ENCODE results near the gene NRP1. TPM values are rescaled to one million over a fixed set of nuclear protein-coding genes. Genes with fewer than 3 reads are reported as not detected.

NRP1 gene
- total RNA-seq, 1 experiment from 2014 or later = 12.2 TPM

GRCh38 chr10:33293531-33294170, 40.8 kb downstream of the NRP1 start:
- DNase-seq (ENCODE audit: extremely low read depth, low read depth) = no peak

GRCh38 chr10:33293076-33293475, 41.4 kb downstream of the NRP1 start:
- DNase-seq (ENCODE audit: extremely low read depth, low read depth) = no peak

DNA sequence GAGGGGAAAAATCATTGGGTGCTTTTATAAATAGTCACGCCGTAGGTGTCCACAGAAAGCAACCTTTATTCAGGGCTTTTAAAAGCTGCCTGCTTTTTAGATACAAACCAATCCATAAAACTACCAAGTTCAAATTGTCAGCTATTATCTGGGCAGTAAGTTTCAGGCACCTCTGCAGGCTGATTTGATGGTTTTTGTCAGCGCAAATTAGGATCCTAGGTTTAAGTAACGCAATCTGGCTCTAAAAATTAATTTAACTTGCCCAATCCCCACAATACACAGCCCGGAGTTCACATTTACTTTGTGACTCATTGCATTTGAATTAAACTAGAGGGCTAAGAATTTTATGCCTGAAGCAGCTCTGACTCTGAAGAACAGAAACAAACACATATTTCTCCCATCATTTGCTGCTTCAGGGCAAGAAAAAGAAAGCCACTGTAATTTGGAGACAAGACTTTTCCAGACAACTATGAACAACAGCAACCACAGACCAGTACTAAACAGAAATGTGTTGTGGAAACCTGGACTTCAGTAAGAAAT, 43.3 kb downstream of the NRP1 start:
- DNase-seq (ENCODE audit: extremely low read depth, low read depth) = no peak

GRCh38 chr10:33290321-33291052, 44.0 kb downstream of the NRP1 start:
- DNase-seq (ENCODE audit: extremely low read depth, low read depth) = no peak

GRCh38 chr10:33289776-33290175, 44.7 kb downstream of the NRP1 start:
- DNase-seq (ENCODE audit: extremely low read depth, low read depth) = no peak

GRCh38 chr10:33288127-33288526, 46.3 kb downstream of the NRP1 start:
- no peak for DNase-seq (ENCODE audit: extremely low read depth, low read depth)

- DNase-seq (ENCODE audit: extremely low read depth, low read depth) = no peak
Measured at GRCh38 chr10:33287112-33287511, 47.4 kb downstream of the NRP1 start.

- no peak for DNase-seq (ENCODE audit: extremely low read depth, low read depth)
Measured at GRCh38 chr10:33286157-33286934, 48.1 kb downstream of the NRP1 start.

GRCh38 chr10:33284945-33285344, 49.5 kb downstream of the NRP1 start:
- DNase-seq (ENCODE audit: extremely low read depth, low read depth) = no peak

DNA sequence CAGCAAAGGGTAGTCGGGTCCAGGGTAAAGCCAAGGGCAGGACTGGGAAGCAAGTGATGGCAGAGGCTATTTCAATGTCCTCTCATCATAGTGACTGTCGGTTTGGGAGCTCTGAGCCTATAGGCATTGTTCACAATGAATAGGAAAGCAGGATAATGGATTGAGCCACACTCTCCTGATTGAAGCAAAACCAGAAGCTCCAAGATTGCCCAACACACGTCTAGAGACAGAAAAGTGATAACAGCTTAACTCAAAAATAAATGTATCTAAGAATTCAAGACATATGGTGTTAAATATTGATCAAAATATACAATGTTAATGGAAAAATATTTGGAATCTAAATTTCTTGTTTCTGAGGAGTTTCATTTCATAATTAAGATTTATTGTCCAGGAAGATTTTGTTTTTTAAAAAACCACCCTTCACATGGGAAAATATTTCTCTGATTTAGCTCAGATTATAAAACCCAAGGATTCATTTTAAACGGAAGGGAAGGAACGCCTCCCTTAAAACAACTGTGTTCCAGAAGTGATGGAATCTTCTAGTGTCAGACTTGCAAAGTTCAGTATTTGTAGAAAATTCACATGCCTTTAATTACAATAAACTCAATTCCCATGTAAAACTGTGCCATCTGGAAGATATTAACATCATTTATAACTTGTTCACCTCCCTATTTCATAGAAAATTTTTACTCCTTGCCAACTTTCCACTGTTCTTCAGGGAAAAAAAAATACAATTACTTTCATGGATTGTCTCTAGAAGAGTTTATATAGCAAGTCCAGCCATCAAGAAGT, 54.5 kb downstream of the NRP1 start:
- no peak for DNase-seq (ENCODE audit: extremely low read depth, low read depth)

GRCh38 chr10:33279276-33279675, 55.2 kb downstream of the NRP1 start:
- DNase-seq (ENCODE audit: extremely low read depth, low read depth) = no peak

- DNase-seq (ENCODE audit: extremely low read depth, low read depth) = no peak
Measured at GRCh38 chr10:33278198-33278597, 56.3 kb downstream of the NRP1 start.

DNA sequence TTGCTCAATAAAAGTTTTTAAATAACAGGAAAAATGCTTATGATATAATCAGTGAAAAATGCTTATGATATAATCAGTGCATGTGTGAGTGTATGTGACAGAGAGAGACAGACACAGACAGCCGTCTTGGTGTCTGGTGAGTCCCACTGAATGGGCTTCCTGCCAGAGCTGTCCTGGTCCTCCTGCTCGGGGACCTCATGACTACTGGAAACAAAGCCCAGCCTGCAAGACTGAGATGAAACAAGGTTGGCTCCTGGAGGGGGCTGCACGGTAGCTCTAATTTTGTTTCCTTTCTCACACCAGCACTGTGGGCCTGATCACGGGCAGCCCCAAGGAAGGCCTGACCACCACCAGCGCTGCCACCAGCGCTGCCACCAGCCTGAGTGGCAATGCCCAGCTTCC, 57.3 kb downstream of the NRP1 start:
- no peak for DNase-seq (ENCODE audit: extremely low read depth, low read depth)

DNA sequence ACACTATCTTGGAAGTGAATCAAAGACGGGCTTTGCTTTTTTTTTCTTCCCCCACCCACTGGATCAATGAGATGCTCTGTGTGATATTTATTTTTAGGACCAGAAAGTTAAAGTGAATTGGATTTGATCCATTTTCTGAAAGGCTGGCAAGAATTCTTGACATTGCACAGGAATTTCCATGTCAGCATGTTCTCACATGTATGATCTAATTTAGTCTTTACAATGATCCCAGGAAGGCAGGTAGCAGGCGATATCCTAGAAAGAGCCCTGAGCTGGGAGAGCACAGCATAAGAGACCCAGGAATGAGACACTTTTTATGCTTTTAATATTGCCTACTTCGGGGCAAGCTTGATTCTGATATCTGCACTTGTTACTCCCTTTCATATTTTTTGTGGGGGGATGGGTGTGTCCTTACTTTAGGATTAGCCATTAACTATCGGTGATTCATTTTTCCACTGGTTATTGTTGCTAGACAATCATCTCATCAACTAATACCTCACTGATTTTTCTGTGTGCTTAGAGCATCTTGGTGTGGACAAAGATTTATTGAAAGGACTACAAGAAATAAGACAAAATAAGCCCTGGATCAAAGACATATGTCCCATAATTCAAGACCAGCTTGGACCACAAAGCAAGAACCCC, 58.1 kb downstream of the NRP1 start:
- no peak for DNase-seq (ENCODE audit: extremely low read depth, low read depth)

GRCh38 chr10:33274096-33274785, 60.2 kb downstream of the NRP1 start:
- DNase-seq (ENCODE audit: extremely low read depth, low read depth) = no peak

GRCh38 chr10:33273295-33274002, 61.0 kb downstream of the NRP1 start:
- peak; percentile 96 for DNase-seq (ENCODE audit: extremely low read depth, low read depth)

DNA sequence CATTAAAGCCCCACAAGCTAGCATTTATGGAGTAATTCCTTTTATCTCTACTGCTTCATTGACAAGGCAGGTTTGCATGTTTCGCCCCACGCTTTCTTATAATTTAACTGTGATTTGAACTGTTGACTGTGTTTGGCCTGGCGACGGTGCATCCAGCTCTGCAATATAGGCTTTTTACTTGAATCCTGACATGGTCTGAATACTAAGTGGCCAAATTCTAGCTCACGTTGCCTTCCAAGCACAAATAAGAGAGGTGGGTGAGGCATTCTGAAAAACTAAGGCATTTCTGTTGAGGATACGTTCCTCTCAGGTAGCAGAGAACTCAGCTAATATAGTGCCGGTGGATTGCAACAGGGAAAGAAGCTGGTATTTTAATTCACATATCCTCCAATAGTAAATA, 61.8 kb downstream of the NRP1 start:
- no peak for DNase-seq (ENCODE audit: extremely low read depth, low read depth)

- peak; percentile 42 for DNase-seq (ENCODE audit: extremely low read depth, low read depth)
Measured at GRCh38 chr10:33271969-33272583, 62.4 kb downstream of the NRP1 start.
